HuH-7 (cell line): Measurements from ENCODE around the gene UNC50.

Experiments used
- DNase-seq: peaks from one replicate; pipeline ENCODE4 v3.0.0; 2011; ENCODE audit warnings: low spot score

Gene UNC50

GRCh38 chr2:98608116-98608961 lies at the start of gene UNC50, which contains the start of gene COA5:
Gene UNC50, plus strand, starts transcription at chr2:98608589. Its CDS starts 1,171 bp downstream, at chr2:98609760.
Gene COA5, minus strand, starts transcription at chr2:98608512. Its CDS starts 107 bp downstream, at chr2:98608405.
- peak; percentile 99 for DNase-seq

GRCh38 chr2:98558852-98559530 lies 49.4 kb upstream of the UNC50 start:
- no peak for DNase-seq

- no peak for DNase-seq
Observed at GRCh38 chr2:98559581-98559980, 48.8 kb upstream of the UNC50 start.

- DNase-seq: no peak
Observed at GRCh38 chr2:98560256-98560771, 48.1 kb upstream of the UNC50 start.

GRCh38 chr2:98561018-98561417 lies 47.4 kb upstream of the UNC50 start:
- no peak for DNase-seq

GRCh38 chr2:98561902-98562695 lies 46.3 kb upstream of the UNC50 start:
- DNase-seq: no peak

- no peak for DNase-seq
Observed at GRCh38 chr2:98563394-98563793, 45.0 kb upstream of the UNC50 start.

- DNase-seq: no peak
Observed at GRCh38 chr2:98564541-98565132, 43.8 kb upstream of the UNC50 start.

- DNase-seq: no peak
Observed at GRCh38 chr2:98565286-98565860, 43.0 kb upstream of the UNC50 start.

- no peak for DNase-seq
Observed at GRCh38 chr2:98565941-98566340, 42.4 kb upstream of the UNC50 start.

GRCh38 chr2:98568161-98568956 lies 40.0 kb upstream of the UNC50 start:
- no peak for DNase-seq

GRCh38 chr2:98569197-98569793 lies 39.1 kb upstream of the UNC50 start:
- DNase-seq: peak; percentile 98

GRCh38 chr2:98569915-98570314 lies 38.5 kb upstream of the UNC50 start:
- DNase-seq: no peak

GRCh38 chr2:98570356-98570755 lies 38.0 kb upstream of the UNC50 start:
- no peak for DNase-seq

GRCh38 chr2:98571121-98571701 lies 37.2 kb upstream of the UNC50 start:
- DNase-seq: no peak

GRCh38 chr2:98571796-98572195 lies 36.6 kb upstream of the UNC50 start:
- no peak for DNase-seq

GRCh38 chr2:98572211-98572610 lies 36.2 kb upstream of the UNC50 start:
- no peak for DNase-seq

GRCh38 chr2:98572676-98573075 lies 35.7 kb upstream of the UNC50 start:
- no peak for DNase-seq

- DNase-seq: no peak
Observed at GRCh38 chr2:98573426-98573825, 35.0 kb upstream of the UNC50 start.
